Bronchial epithelial cell (primary cell): ENCODE results near the gene SLC47A2. TPM values are rescaled to one million over a fixed set of nuclear protein-coding genes. Genes with fewer than 3 reads are reported as not detected.

Source experiments
- DNase-seq: peaks from one replicate; pipeline ENCODE4 v3.0.0-alpha.2; 2010; ENCODE audit warnings: low read depth
- FAIRE-seq: peaks from 2 replicates; lab custom pipeline; 2011; peaks lifted over from hg19 to GRCh38; lab: Jason Lieb, UNC
- H3K27me3 ChIP-seq: 2 replicates; pipeline ENCODE4 v1.5.1; 2011; ENCODE audit warnings: low read length; ENCODE audit not compliant: control insufficient read depth, insufficient read depth
- H3K36me3 ChIP-seq: 2 replicates; pipeline ENCODE4 v1.5.1; 2011; ENCODE audit warnings: low read length; ENCODE audit not compliant: control insufficient read depth, insufficient read depth
- H3K4me3 ChIP-seq: 2 replicates; pipeline ENCODE4 v1.5.1; 2011; ENCODE audit warnings: mild to moderate bottlenecking, low read depth, low read length, control low read depth
- total RNA-seq: library from RNA; depleted of rRNA; stranded (reverse); fragments of >200 nt; gene quantifications from 2 replicates; pipeline ENCODE4 v1.2.1, GENCODE V29; 2014
- TF ChIP-seq, protein P1 (sequence below): IDR thresholded peaks from 2 replicates; pipeline ENCODE4 v1.5.1; 2011; ENCODE audit warnings: mild to moderate bottlenecking, moderate library complexity, low read length, control low read depth, inconsistent platforms; ENCODE audit not compliant: insufficient read depth, severe bottlenecking

SLC47A2 gene
- total RNA-seq, 1 donor from 2014 or later: 0.79 TPM

DNA sequence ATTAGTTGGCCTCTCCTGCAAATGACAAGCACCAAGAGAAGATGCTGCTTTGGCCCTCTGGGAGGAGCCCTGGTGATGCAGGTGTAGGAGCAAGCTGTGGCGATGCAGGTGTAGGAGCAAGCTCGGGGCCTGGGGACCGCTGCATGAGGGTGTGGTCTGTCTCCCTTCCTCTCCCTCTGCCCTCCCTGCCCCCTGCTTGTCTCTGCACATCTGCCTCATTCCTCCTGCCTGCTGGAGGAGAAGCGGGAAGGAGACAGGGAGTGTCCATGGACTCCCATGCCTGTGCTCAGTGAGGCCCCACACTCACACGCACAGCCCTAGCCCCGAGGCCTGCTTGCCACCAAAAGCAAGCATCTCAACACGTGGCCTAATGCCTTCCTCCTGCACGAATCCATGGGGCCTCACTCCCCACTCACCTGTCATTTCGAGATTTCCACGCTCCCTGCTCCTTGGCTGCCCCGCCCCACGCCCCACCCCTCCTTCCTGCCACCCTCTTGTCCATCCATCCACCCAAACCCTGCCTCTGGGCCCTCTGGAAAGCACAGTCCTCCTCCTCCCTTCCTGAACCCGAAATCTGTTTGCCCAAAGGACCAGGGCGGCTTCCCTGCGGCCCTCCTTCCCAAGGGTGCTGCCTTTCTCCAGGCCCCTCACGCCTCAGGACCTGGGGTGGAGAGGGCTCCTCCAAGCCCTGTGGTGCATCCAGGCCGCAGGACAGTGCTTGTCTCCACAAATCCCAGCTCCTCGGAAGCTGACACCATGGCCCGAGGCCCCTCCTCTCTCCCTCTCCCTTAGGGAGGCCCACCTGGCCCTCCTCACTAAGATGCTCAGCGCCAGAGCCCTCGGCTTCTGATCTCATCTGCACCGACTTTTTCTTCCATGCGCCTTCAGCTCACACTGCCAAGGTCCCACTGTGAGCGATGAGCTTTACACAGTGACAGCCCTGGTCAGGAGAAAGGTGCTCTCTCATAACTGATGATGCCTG lies 43.5 kb upstream of the SLC47A2 start:
- H3K27me3 ChIP-seq: no peaks in the 10 kb centered on the region
- no peaks in the 10 kb centered on the region for H3K36me3 ChIP-seq
- no peak for DNase-seq
- no peak for FAIRE-seq
- no peak overlapping the region for H3K4me3 ChIP-seq
- TF ChIP-seq, protein P1, sequence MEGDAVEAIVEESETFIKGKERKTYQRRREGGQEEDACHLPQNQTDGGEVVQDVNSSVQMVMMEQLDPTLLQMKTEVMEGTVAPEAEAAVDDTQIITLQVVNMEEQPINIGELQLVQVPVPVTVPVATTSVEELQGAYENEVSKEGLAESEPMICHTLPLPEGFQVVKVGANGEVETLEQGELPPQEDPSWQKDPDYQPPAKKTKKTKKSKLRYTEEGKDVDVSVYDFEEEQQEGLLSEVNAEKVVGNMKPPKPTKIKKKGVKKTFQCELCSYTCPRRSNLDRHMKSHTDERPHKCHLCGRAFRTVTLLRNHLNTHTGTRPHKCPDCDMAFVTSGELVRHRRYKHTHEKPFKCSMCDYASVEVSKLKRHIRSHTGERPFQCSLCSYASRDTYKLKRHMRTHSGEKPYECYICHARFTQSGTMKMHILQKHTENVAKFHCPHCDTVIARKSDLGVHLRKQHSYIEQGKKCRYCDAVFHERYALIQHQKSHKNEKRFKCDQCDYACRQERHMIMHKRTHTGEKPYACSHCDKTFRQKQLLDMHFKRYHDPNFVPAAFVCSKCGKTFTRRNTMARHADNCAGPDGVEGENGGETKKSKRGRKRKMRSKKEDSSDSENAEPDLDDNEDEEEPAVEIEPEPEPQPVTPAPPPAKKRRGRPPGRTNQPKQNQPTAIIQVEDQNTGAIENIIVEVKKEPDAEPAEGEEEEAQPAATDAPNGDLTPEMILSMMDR: no peak

DNA sequence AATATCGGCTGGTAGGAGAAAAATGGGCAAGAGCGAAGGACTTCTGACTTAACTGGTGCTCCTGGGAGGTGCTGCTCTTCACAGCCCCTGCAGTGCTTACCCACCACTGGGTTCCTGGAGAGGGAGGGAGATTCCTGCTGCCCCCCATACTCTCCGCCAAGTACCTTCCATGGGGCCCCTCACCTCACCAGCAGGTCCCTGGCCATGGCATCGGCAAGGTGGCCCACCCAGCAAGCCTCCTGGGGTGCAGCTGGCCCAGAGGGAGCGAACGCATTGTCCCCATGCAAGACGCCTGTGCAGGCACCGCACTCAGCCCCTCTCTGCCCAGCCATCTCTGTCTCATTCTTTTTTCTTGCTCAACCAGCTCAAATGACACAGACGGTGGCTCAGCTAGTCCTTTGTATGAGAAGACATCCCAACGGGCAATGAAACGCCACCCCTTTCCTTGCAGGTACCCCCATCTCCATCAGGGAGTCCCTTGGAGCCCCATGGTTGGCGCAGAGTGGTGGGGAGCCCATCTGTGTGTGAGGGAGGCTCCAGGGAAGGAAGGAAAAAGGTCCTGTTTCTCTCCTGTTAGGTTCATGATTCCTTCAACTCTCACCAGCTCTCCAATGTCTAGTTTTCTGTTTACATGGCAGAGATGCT lies 41.3 kb upstream of the SLC47A2 start:
- no peak overlapping the region for H3K4me3 ChIP-seq
- FAIRE-seq (no peak), DNase-seq (no peak)
- no peaks in the 10 kb centered on the region for H3K36me3 ChIP-seq
- TF ChIP-seq, protein P1: no peak
- H3K27me3 ChIP-seq: no peaks in the 10 kb centered on the region

DNA sequence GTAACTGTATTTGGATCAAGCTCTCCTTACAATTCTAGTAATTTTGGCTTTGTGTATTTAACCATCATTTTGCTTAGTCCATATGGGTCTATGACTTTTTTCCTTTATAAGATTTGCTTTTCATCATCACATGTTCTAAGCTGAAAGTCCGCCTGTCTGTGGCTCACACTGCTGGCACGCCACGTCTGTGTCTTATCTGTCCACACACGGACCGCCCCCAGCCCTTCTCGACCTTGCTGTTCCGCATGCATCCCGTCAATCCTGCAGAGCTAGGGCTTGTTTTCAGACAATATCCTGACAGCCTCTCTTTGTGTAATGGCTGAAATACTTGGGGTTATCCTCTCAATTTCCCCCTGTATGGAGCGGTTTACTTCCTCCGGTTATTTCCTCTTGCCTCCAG lies 40.2 kb upstream of the SLC47A2 start:
- TF ChIP-seq, protein P1: no peak
- FAIRE-seq: no peak
- H3K27me3 ChIP-seq: no peaks in the 10 kb centered on the region
- no peak for DNase-seq
- no peak overlapping the region for H3K4me3 ChIP-seq
- no peaks in the 10 kb centered on the region for H3K36me3 ChIP-seq

DNA sequence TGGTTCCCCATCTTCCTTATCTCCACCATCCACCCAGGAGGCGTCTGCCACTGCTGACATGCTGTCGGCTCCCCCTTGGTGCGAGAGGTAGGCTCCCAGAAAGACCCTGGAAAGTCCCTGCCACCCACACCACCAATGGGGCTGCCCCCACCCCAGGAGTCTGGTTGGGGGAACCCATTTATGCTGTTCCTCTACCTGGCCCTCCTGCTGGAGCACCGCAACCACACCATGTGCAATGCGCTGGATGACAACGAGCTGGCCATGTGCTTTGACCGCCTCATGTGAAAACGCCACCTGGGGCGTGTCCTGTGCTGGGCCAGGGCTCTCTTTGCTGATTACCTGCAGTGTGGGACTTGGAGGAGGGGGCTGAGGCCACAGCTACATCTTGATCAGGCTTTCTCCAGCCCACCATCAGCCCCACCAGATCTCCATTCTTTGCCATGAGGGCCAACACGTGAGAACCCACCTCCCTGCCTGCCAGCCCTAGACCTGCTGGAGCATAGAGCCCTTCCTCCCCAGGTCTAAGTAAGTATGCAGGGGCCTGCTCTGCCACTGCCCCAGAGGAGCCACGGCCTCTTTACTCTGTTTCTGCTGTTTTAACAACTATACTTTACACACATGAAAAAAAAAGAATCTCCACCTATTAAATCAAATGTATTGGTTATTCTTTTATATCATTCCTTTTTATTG lies 39.6 kb upstream of the SLC47A2 start:
- DNase-seq (no peak), FAIRE-seq (peak; percentile 77)
- no peaks in the 10 kb centered on the region for H3K36me3 ChIP-seq
- H3K4me3 ChIP-seq: no peak overlapping the region
- H3K27me3 ChIP-seq: no peaks in the 10 kb centered on the region
- TF ChIP-seq, protein P1: no peak

DNA sequence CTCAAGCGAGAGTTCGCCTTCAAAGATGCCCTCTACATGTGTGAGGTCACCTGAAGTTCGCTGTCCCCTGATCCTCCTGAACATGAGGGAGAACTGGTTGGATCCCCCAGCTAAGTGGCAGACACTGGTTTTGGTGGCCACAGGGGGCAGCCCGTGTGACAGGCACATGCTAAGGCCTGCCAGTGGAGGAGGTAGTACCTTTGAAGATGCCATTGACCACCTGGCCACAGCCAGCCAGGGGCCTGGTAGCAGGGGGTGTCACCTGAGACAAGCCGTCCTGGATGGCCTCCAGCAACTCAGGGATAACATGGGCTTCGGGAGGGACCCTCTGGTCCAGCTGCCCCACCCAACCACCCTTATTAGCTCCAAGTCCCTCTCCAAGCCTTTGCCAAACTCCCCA lies 39.0 kb upstream of the SLC47A2 start:
- FAIRE-seq (no peak), DNase-seq (no peak)
- no peaks in the 10 kb centered on the region for H3K27me3 ChIP-seq
- no peaks in the 10 kb centered on the region for H3K36me3 ChIP-seq
- H3K4me3 ChIP-seq: no peak overlapping the region
- TF ChIP-seq, protein P1: no peak
